Gastrocnemius medialis (tissue), 4 donors: ENCODE data around the gene ZNF324. TPM values are rescaled to one million over a fixed set of nuclear protein-coding genes. Genes with fewer than 3 reads are reported as not detected.

Experiments
- ATAC-seq, 2 donors: fragments of 150-250 bp; one replicate each; pipeline ENCODE4 v1.9.1; 2016
- DNase-seq, 2 donors: peaks; one replicate each; pipeline ENCODE4 v3.0.0-alpha.2; 2019
- H3K27ac ChIP-seq, 4 donors: fragments of 200-600 bp; sonication (generic); 1 replicate in 1 of 4; 2 replicates in 3 of 4; pipeline ENCODE4 v1.5.1; 2016 to 2018; ENCODE audit warnings: mild to moderate bottlenecking in 2 of 4, moderate library complexity in 1 of 4
- H3K27me3 ChIP-seq, 3 donors: fragments of 200-600 bp; sonication (generic) in 2 of 3; 1 replicate in 1 of 3; 2 replicates in 2 of 3; pipeline versions ENCODE4 v1.5.1 to v1.6.0; 2016 to 2019; ENCODE audit warnings: mild to moderate bottlenecking in 1 of 3, moderate library complexity in 1 of 3
- H3K36me3 ChIP-seq, 2 donors: fragments of 200-600 bp; sonication (generic) in 1 of 2; one replicate each; pipeline ENCODE4 v1.5.1; 2017 to 2018
- H3K4me1 ChIP-seq, 2 donors: fragments of 200-600 bp; sonication (generic) in 1 of 2; one replicate each; pipeline ENCODE4 v1.5.1; 2016 to 2017; ENCODE audit warnings: mild to moderate bottlenecking in 2 of 2
- H3K4me3 ChIP-seq, 4 donors: fragments of 200-600 bp; sonication (generic) in 3 of 4; 1 replicate in 1 of 4; 2 replicates in 3 of 4; pipeline ENCODE4 v1.5.1; 2016 to 2019; ENCODE audit warnings: mild to moderate bottlenecking in 2 of 4
- H3K9me3 ChIP-seq, 3 donors: fragments of 200-600 bp; sonication (generic) in 2 of 3; 1 replicate in 1 of 3; 2 replicates in 2 of 3; pipeline ENCODE4 v1.5.1; 2016 to 2019
- CTCF ChIP-seq, 5 experiments: fragments of 450-650 bp in 3 of 5; fragments of 200-600 bp in 2 of 5; sonication (generic) in 2 of 5; IDR thresholded peaks in 4 of 5; conservative IDR thresholded peaks in 1 of 5; 1 replicate in 4 of 5; 2 replicates in 1 of 5; pipeline ENCODE4 v1.5.1; 2016 to 2019; ENCODE audit warnings: antibody characterized with exemption in 5 of 5, mild to moderate bottlenecking in 3 of 5, moderate library complexity in 3 of 5
- POLR2A ChIP-seq, 2 donors: fragments of 450-650 bp; IDR thresholded peaks; one replicate each; pipeline ENCODE4 v1.6.1; 2017; ENCODE audit warnings: antibody characterized with exemption in 2 of 2, mild to moderate bottlenecking in 2 of 2, moderate library complexity in 2 of 2
- in situ Hi-C, 4 donors: fragments of 200-750 bp; cut with MboI; loops; one replicate each; pipeline versions ENCODE4 v1.15.0 to v1.8.0; 2017; ENCODE audit warnings: low sequenced_read_pairs in 4 of 4
- intact Hi-C: fragments of 100-400 bp; cut with DNase I; formaldehyde crosslinking; loops from one replicate; pipeline ENCODE4 v1.15.1; 2023; ENCODE audit warnings: low total_unique reads
- total RNA-seq, 4 donors: library from RNA; depleted of rRNA; stranded (reverse); fragments of >200 nt; gene quantifications; one replicate each; pipeline versions ENCODE4 v1.1.0 to v1.2.3, GENCODE V29; 2016

ZNF324 gene
- total RNA-seq, 4 donors from 2014 or later = 8.1 to 11.4 (median 11.3) TPM

- Histone ChIP-seq H3K9me3 (no peaks in the 10 kb centered on the region), H3K4me3 (peak overlapping the region; percentile 83 to 96 (median 88)), H3K27ac (peak overlapping the region in 2 of 4 donors; percentile 73 to 80), H3K4me1 (peaks cover 7 to 10% of the 10 kb centered on the region in 2 donors), H3K36me3 (peaks cover 0 to 10% of the 10 kb centered on the region in 2 donors), H3K27me3 (peaks cover 0 to 11% (median 3%) of the 10 kb centered on the region in 3 donors)
- intact Hi-C loops (loop anchor here (1.0 kb wide), 3 partner anchors 11 to 125 kb away; partner anchors contain the start of genes ZNF132 and ZSCAN22), in situ Hi-C loops (no loop called here)
- DNase-seq (no peak), ATAC-seq (no peak)
- no peak for TF ChIP-seq CTCF (IDR thresholded peaks at IDR 0.05 in 4 of 5, conservative IDR thresholded peaks at IDR 0.05 in 1 of 5)
- TF ChIP-seq POLR2A (IDR thresholded peaks at IDR 0.05) = no peak
Measured at GRCh38 chr19:58450856-58451357, 16.0 kb upstream of the ZNF324 start.

GRCh38 chr19:58451358-58452101 lies 15.3 kb upstream of the ZNF324 start, which contains the start of gene ZNF324B:
TSS of gene ZNF324B (plus strand) at chr19:58451622. CDS start at chr19:58453702, 2,080 bp downstream.
- Histone ChIP-seq H3K36me3 (peaks cover 0 to 16% of the 10 kb centered on the region in 2 donors), H3K4me3 (peak within 1 kb of the TSS; percentile 83 to 96 (median 88)), H3K4me1 (peaks cover 7 to 10% of the 10 kb centered on the region in 2 donors), H3K27me3 (peaks cover 0 to 11% (median 3%) of the 10 kb centered on the region in 3 donors), H3K9me3 (no peaks in the 10 kb centered on the region), H3K27ac (peak within 1 kb of the TSS; percentile 73 to 81 (median 78))
- DNase-seq (peak; percentile 91 to 95), ATAC-seq (peak; percentile 99 to 100)
- TF ChIP-seq POLR2A (IDR thresholded peaks at IDR 0.05) (peak; percentile 72 to 85), CTCF (IDR thresholded peaks at IDR 0.05 in 4 of 5, conservative IDR thresholded peaks at IDR 0.05 in 1 of 5) (no peak)
- in situ Hi-C loops (no loop called here), intact Hi-C loops (loop anchor here (1.0 kb wide), 3 partner anchors 11 to 125 kb away; partner anchors contain the start of genes ZNF132 and ZSCAN22)

- Histone ChIP-seq H3K27ac (no peak overlapping the region), H3K27me3 (peaks cover 0 to 6% (median 3%) of the 10 kb centered on the region in 3 donors), H3K9me3 (no peaks in the 10 kb centered on the region), H3K4me3 (no peak overlapping the region), H3K36me3 (peaks cover 0 to 28% of the 10 kb centered on the region in 2 donors), H3K4me1 (peaks cover 7 to 10% of the 10 kb centered on the region in 2 donors)
- ATAC-seq (no peak), DNase-seq (no peak)
- in situ Hi-C loops (no loop called here), intact Hi-C loops (no loop called here)
- no peak for TF ChIP-seq POLR2A (IDR thresholded peaks at IDR 0.05)
- no peak for TF ChIP-seq CTCF (IDR thresholded peaks at IDR 0.05 in 4 of 5, conservative IDR thresholded peaks at IDR 0.05 in 1 of 5)
Measured at GRCh38 chr19:58453743-58454142, 13.1 kb upstream of the ZNF324 start.

- TF ChIP-seq CTCF (IDR thresholded peaks at IDR 0.05 in 4 of 5, conservative IDR thresholded peaks at IDR 0.05 in 1 of 5) (no peak), POLR2A (IDR thresholded peaks at IDR 0.05) (no peak)
- intact Hi-C loops = no loop called here
- in situ Hi-C loops = no loop called here
- Histone ChIP-seq H3K27me3 (no peaks in the 10 kb centered on the region), H3K27ac (no peak overlapping the region), H3K4me1 (peaks cover 7 to 10% of the 10 kb centered on the region in 2 donors), H3K36me3 (peaks cover 0 to 28% of the 10 kb centered on the region in 2 donors), H3K9me3 (no peaks in the 10 kb centered on the region), H3K4me3 (no peak overlapping the region)
- ATAC-seq (no peak), DNase-seq (no peak)
Measured at GRCh38 chr19:58455306-58455705, 11.6 kb upstream of the ZNF324 start.
